ENCODE measurements around the gene LYRM9.
"Not testable (repeated sequence)": the region's sequence is repeated elsewhere in the genome, so short reads cannot be mapped to it uniquely, and the experiment has no call there.

LYRM9 gene

DNA sequence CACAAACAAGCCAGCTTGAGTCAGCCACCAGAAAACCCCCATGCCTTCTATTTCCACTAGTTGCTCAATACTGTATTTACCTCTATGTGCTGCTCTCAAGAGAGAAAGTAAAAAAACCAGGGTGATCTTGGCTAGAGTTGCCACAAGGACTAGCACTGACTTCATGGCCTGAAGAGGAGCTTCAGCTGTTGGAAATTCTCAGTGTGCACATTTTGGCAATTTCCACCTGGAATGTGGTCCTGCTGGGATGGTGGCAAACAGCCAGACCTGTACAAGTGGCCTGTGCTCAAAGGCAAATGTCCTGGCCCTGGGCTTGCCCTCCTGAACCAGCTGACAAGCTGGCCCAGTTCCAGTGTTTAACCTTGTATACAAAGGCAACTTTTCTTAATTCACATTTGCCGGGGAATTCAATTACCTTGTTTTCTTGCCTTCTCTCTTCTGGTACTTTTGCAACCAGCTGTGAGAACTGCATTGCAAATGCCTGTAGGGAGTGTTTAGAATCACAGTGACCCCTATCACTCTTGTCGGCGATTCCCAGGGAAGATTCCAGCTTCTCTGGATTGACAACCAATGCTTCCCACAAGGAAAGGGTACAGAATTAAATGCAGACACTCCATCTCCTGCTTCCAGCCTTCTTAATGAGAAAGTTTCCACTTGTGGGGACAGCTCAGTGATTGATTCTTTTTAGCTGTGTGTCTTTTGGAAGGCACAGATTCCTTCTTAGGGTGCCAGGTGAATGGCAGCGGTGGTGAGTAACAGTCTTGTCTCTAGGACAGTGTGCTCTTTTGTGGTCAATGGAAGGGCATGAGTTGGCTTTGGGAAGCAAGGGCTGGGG, 53.4 kb downstream of the LYRM9 start:
- not testable (repeated sequence) for DNase-seq (ENCODE audit: low spot score)

DNA sequence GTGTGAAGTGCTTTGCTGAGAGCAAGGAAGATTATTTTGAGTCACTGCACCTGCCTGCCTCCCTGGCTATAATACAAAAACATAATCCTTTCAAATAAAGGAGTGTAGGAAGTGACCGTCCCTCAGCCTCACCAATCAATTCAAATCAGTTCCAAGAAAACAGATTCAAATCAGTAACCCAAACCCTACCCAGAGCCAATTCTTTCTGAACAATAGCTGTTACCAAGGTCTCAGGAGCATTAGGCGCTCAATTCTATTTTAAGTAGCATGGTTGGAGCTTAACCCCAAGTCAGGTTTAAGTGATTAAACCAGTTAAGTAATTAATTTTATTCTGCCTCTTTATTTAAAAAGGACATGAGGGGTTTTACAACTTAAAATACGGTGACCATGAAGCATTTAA, 54.6 kb downstream of the LYRM9 start:
- not testable (repeated sequence) for DNase-seq (ENCODE audit: low spot score)

DNA sequence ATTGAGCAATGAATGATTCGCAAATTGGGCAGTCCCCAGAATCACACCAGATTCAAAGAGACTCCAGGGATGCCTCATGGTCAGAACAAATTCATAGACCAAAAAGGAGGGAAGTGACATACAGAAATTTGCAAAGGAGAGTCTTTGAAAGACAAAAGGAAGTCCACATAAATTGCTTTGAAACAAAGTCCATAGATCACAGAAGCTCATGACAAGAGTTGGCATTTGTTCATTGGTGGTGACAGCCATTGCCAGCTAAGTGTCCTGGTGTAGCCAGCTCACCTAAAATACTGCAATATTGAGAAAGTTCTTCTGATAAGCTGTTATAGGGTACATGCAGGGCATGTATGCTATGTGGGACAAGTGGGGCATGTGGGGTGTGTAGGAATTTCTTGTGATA, 55.4 kb downstream of the LYRM9 start:
- DNase-seq (ENCODE audit: low spot score) = not testable (repeated sequence)

DNA sequence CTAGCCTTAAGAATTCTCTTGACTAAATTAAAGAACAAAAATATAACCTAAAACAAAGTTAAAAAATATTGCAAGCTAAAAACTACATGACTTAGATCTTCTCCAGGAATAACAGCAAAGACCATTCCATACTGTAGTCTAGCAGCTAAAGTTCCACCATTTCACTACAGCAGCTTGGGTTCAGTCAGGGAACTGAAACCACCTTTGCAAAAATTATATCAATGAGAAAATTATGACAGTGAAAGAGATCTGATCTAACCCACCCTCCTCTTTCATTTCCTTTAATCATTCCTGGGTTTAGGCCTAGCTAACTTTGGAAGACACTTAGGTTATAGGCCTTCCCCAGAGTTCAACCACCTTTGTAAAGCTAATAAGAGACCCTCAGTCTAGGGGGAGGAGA, 56.5 kb downstream of the LYRM9 start:
- no peak for DNase-seq (ENCODE audit: low spot score)

DNA sequence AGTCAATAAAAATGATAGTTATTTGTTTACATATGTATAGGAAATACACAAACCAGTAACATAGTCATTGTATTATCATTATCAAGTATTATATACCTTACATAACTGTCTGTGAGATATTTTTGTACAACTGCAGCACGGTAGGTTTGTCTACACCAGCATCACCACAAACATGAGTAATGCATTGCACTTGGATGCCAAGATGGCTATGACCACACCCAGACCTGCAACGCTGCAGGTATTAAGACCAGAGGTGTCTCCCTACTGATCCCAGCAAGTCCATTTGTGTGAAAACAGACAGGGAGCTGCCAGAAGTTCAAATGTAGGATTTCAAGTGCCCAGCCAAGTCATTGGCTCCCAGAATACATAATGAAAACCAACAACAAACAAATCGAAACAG, 58.6 kb downstream of the LYRM9 start:
- no peak for DNase-seq (ENCODE audit: low spot score)

DNA sequence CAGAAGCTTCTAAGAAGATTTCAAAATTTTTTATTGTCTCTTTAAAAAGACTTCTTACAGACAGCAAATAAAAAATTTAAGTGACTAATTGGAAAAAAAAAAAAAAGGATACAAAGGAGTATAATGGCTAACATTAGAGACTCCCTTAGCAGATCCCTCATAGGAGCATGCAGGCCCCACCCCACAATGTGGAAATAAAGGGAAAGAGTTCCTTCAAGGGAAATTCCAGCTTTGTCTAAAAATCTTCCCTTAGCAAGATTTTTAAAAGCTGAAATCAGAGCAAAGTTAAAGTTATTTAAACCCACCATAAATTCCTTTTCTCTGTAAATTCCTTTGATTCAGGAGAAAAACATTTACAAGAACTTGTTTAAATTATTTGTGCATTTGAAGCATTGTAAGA, 60.3 kb downstream of the LYRM9 start:
- DNase-seq (ENCODE audit: low spot score) = no peak

DNA sequence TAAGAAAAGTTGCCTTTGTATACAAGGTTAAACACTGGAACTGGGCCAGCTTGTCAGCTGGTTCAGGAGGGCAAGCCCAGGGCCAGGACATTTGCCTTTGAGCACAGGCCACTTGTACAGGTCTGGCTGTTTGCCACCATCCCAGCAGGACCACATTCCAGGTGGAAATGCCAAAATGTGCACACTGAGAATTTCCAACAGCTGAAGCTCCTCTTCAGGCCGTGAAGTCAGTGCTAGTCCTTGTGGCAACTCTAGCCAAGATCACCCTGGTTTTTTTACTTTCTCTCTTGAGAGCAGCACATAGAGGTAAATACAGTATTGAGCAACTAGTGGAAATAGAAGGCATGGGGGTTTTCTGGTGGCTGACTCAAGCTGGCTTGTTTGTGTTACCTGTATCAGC, 63.3 kb downstream of the LYRM9 start:
- not testable (repeated sequence) for DNase-seq (ENCODE audit: low spot score)

DNA sequence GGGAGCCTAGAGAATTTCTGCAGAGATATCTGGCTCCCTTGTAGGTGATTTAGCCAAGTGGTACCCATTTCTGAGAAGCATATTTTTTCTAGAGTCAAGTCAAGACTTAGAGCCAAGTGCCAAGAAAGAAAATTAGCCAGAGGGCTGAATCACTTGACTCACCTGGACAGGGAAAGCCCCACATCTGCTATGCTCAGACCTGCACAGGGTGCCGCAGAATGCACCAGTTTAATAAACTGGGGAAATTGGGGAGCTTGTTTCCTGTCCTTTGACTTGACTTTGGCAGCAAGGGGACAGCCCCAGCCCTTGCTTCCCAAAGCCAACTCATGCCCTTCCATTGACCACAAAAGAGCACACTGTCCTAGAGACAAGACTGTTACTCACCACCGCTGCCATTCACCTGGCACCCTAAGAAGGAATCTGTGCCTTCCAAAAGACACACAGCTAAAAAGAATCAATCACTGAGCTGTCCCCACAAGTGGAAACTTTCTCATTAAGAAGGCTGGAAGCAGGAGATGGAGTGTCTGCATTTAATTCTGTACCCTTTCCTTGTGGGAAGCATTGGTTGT, 63.9 kb downstream of the LYRM9 start:
- DNase-seq (ENCODE audit: low spot score) = not testable (repeated sequence)

All from globus pallidus (tissue), 1 donor.